Inferior parietal cortex (tissue), 1 donor: ENCODE measurements around the gene FGD2.
"Not testable (repeated sequence)": the region's sequence is repeated elsewhere in the genome, so short reads cannot be mapped to it uniquely, and the experiment has no call there.

Experiments used
- DNase-seq: peaks from one replicate; pipeline ENCODE4 v3.0.0-alpha.2; 2016; ENCODE audit errors: extremely low spot score

The FGD2 gene

GRCh38 chr6:37058984-37059343, 53.5 kb downstream of the FGD2 start:
- not testable (repeated sequence) for DNase-seq

- peak; percentile 63 for DNase-seq
Observed at GRCh38 chr6:37059344-37060194, 54.1 kb downstream of the FGD2 start.

DNA sequence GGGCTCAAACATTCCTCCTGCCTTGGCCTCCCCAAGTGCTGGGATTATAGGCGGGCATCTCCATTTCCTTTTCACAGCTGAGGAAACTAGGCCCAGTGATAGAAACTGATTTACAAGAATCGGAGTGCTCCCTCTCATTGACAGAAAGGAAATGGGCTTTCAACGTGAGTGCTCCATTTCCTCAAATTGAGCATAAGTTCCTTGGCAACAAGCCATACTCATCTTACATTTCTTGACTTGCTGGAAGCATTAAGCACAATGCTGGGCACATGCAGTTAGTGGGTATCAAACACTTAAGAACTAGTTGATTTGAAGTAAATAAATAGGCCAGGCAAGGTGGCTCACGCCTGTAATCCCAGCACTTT, 54.7 kb downstream of the FGD2 start:
- no peak for DNase-seq

- no peak for DNase-seq
Observed at GRCh38 chr6:37061157-37061804, 55.8 kb downstream of the FGD2 start.

- no peak for DNase-seq
Observed at GRCh38 chr6:37062424-37062823, 57.0 kb downstream of the FGD2 start.

DNA sequence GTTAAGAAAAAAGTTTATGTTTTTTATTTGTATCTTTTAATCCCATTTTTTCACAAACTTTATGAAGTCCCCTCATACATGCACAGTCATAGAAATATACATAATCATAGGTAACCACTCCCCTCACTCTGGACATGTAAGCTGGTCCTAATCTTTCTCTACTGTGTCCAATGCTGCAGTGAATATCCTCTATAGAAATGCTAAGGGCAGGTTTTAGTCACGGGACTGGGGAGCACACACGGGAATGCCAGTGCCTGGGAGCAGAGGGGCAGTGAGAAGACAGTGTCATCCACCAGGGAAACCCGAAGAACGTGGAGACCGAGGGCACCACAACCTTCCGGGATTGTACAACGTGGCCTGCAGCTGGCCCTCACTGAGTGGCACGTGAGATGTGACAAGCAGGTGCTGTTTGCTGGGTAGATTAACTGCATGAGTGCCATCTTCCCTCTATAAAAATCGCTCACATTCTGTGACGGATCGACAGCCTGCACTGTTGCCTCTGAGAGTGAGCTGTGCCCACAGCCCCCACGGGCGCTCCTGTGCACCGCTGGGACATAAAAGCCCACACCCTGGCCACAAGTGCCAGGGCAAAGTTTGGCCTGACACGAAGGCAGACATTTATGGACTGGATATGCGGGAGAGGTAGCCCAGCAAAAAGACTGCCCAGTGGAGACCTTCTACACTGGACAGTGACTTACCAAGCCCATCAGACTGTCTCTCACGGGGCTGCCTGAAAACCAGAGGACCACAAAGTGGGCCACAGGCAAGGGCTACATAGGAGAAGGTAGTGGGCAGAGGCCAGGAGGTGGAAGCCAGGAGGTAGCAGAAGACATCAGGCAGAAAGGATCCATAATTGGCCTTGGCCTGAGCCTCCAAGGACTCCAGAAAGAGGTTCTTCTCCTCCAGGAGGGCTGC, 63.2 kb downstream of the FGD2 start:
- DNase-seq, result no peak

DNA sequence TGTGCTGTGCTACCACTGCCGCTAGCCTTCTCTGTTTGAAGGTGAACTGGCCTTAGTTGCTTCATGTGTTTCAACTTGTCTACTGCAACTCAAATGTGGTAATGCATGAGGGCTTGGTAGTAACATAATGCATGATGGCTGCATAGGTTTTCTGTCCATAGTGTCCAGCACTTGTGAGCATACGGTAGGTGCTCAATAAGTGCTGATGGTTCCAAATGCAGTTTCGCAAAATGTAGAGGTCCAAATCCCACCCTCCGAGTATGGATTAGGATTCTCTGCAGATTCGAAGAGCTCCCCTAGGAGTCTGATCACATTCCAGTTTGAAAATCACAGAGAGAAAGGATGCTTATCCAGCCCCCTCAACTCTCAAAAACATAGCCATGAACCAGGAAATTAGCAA, 64.2 kb downstream of the FGD2 start:
- DNase-seq, result no peak

GRCh38 chr6:37072526-37072925, 67.1 kb downstream of the FGD2 start:
- DNase-seq, result no peak

- DNase-seq, result no peak
Observed at GRCh38 chr6:37074053-37074827, 68.8 kb downstream of the FGD2 start.

DNA sequence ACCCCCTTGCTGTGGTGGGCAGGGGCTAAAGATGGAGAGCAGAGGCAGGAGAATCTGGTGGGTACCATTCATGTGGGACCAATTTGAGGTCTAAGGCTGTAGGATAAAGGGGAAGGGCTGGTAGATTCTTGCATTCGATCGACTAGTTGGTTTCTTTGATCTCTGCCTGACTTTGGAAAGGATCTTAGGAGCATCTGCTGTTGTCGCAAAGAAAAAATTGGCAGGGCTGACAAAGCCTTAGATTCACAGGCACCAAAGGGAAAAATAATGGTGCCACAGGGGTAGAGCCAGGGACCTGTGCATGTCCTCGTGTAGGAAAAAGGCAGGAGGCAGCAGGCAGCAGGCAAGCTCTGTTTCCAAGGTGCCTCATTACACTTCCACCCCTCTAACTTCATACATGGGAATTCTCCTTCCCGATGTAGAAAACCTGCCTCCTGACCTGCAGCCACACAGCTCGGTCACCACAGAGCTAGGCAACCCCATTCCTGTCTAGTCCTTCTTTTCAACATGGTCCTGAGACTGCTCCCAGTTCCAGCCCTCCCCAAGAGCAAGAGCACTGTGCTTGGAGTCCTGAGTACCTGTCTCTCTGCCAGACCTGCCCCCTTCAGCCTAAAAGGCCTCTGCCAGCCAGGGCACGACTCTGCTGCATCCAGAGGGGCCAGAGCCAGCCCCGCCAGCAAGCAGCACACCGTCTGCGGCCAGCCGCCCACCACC, 71.9 kb downstream of the FGD2 start:
- DNase-seq, result no peak

GRCh38 chr6:37077905-37078296, 72.4 kb downstream of the FGD2 start:
- DNase-seq, result no peak
